Parathyroid adenoma (tissue), 2 donors: ENCODE measurements around the gene NRXN3.

ENCODE experiments used
- H2AFZ ChIP-seq: fragments of 300-600 bp; sonication (generic); one replicate; pipeline ENCODE4 v1.7.0; 2017; ENCODE audit warnings: antibody characterized with exemption, mild to moderate bottlenecking
- H3K27ac ChIP-seq: fragments of 300-600 bp; sonication (generic); one replicate; pipeline ENCODE4 v1.7.0; 2017
- H3K27me3 ChIP-seq: fragments of 300-600 bp; sonication (generic); one replicate; pipeline ENCODE4 v1.7.0; 2017; ENCODE audit warnings: low read length; ENCODE audit not compliant: control insufficient read depth, insufficient read depth
- H3K36me3 ChIP-seq: fragments of 300-600 bp; sonication (generic); one replicate; pipeline ENCODE4 v1.7.0; 2017; ENCODE audit warnings: low read length; ENCODE audit not compliant: control insufficient read depth, insufficient read depth
- H3K4me1 ChIP-seq: fragments of 300-600 bp; sonication (generic); one replicate; pipeline ENCODE4 v1.7.0; 2017; ENCODE audit warnings: control low read depth
- H3K4me2 ChIP-seq: fragments of 300-600 bp; sonication (generic); one replicate; pipeline ENCODE4 v1.7.0; 2017; ENCODE audit warnings: low read length
- H3K4me3 ChIP-seq: fragments of 300-600 bp; sonication (generic); one replicate; pipeline ENCODE4 v1.7.0; 2017; ENCODE audit warnings: low read depth, low read length
- H3K79me2 ChIP-seq: fragments of 300-600 bp; sonication (generic); one replicate; pipeline ENCODE4 v1.7.0; 2017; ENCODE audit warnings: control low read depth
- H3K9ac ChIP-seq: fragments of 300-600 bp; sonication (generic); one replicate; pipeline ENCODE4 v1.7.0; 2017; ENCODE audit warnings: mild to moderate bottlenecking
- H3K9me3 ChIP-seq: fragments of 300-600 bp; sonication (generic); one replicate; pipeline ENCODE4 v1.7.0; 2017; ENCODE audit warnings: low read length; ENCODE audit not compliant: control insufficient read depth
- TF ChIP-seq, protein P1 (sequence below): fragments of 300-600 bp; sonication (generic); IDR thresholded peaks from one replicate; pipeline ENCODE4 v1.7.0; 2017; ENCODE audit warnings: antibody characterized with exemption, mild to moderate bottlenecking
- donor health status: primary hyperparathyroidism.

Gene NRXN3

DNA sequence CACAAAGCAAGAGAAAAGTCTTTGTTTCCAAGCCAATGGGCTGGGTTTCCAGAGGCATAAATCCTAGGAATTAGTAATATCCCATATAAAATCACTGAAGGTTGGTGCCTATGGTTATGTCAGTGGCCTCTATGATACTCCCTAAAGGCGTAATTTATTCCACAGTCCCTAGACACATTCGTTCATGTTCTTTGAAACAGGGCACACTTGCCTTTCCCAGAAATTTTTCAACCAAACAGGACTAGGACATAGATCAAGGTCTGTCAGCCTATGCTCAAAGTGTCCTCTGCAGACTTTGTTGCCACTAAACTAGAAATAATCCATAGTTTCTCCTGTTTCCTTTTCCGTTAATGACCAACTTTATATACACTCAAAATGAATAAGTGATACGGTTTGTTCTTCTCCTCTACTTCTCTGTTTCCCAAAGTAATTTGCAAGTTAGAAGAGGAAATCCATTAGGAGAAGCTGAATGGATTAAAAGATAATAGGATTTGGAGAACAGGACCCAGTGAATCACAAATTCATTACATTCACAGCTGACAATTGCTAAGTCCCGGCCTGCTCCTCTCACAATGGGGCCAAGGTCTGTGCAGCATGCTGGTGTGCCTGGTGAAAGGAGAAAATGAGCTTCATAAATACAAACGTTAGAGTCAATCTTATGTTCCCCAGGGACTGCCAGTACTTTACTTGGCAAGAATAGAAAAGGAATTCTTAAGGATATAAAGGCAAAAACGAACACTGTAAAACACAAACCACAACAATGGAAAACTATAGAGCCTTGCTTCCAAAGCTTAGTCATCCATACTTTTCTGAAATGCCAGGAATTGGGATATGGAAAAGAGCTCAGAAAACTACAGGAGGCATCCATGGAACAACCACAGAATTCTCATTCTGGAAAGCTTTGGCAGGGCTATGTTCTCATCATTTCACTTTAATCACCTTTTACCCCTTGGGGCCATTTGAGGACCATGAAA, 966.2 kb downstream of the NRXN3 start:
- TF ChIP-seq, protein P1, sequence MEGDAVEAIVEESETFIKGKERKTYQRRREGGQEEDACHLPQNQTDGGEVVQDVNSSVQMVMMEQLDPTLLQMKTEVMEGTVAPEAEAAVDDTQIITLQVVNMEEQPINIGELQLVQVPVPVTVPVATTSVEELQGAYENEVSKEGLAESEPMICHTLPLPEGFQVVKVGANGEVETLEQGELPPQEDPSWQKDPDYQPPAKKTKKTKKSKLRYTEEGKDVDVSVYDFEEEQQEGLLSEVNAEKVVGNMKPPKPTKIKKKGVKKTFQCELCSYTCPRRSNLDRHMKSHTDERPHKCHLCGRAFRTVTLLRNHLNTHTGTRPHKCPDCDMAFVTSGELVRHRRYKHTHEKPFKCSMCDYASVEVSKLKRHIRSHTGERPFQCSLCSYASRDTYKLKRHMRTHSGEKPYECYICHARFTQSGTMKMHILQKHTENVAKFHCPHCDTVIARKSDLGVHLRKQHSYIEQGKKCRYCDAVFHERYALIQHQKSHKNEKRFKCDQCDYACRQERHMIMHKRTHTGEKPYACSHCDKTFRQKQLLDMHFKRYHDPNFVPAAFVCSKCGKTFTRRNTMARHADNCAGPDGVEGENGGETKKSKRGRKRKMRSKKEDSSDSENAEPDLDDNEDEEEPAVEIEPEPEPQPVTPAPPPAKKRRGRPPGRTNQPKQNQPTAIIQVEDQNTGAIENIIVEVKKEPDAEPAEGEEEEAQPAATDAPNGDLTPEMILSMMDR = no peak
- no peaks in the 10 kb centered on the region for H3K27me3 ChIP-seq
- H3K9ac ChIP-seq = no peak overlapping the region
- no peak overlapping the region for H3K4me3 ChIP-seq
- H3K79me2 ChIP-seq = no peaks in the 10 kb centered on the region
- peaks cover 7% of the 10 kb centered on the region for H3K4me1 ChIP-seq
- H3K4me2 ChIP-seq = no peak overlapping the region
- H3K36me3 ChIP-seq = no peaks in the 10 kb centered on the region
- H3K27ac ChIP-seq = no peak overlapping the region
- no peaks in the 10 kb centered on the region for H3K9me3 ChIP-seq
- peak overlapping the region; percentile 14 for H2AFZ ChIP-seq

DNA sequence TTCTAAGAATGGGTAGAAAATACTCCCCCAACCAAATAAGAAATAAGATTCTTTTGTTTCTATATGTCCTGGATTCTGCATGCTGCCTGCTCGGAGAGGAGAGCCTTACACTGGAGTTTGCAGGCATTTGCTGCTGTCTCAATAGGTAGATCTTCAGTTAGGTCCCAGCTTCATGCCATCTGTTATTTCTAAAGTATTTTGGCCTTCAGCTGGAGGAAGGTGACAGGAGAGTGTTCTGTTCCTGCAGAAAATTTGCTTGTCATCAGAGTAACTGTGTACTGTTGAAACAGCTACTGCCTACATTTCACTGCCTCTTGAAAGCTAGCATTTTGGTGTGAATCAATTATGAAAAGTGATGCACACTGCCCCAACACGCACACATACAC, 966.9 kb downstream of the NRXN3 start:
- Histone ChIP-seq H3K27ac (no peak overlapping the region), H3K79me2 (no peaks in the 10 kb centered on the region), H3K4me1 (peaks cover 7% of the 10 kb centered on the region)

DNA sequence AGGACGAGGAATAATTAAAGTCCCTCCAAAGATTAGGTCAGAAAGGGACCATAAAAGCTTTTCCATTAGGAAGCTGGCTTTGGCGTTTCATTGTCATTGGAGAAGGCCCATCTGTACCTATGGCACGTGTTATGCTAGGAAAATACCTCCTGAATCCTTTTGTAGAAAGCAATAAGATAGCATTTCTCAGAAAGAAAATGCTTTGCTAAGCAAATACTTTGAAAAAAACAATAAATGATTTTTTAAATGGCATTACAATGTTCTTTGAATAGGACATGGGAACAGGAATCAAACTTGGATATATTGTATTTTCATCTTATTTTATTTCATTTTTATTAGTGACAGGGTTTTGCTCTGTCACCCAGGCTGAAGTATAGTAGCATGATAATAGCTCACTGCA, 967.7 kb downstream of the NRXN3 start:
- no peaks in the 10 kb centered on the region for H3K79me2 ChIP-seq
- TF ChIP-seq, protein P1 = no peak

More for the DNA sequence above, 966.9 kb downstream of the NRXN3 start:
- H3K9ac ChIP-seq = no peak overlapping the region
- no peak overlapping the region for H3K4me3 ChIP-seq
- H3K9me3 ChIP-seq = no peaks in the 10 kb centered on the region
- peak overlapping the region; percentile 14 for H2AFZ ChIP-seq
- H3K4me2 ChIP-seq = no peak overlapping the region
- TF ChIP-seq, protein P1 = no peak
- no peaks in the 10 kb centered on the region for H3K36me3 ChIP-seq
- no peaks in the 10 kb centered on the region for H3K27me3 ChIP-seq

DNA sequence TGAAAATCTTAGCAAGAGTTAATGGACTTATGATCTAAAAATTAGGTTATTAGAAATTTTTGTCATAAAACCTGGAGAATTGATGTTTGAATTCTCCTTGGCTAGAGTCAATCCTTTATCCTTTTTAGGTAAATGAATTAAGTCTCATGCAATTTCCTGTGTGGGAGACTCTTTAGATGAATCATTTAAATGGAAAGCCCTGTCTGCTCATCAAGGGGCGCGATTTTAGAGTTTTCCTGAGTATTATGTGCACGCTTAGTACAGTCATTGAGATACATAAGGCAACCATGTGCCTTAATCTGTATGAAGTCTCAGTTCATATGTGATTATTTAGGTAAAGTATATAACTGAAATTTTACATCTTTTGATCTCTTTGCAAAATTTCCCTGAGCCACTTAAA, 974.7 kb downstream of the NRXN3 start:
- H3K27me3 ChIP-seq = no peaks in the 10 kb centered on the region
- H3K36me3 ChIP-seq = no peaks in the 10 kb centered on the region
- H3K9me3 ChIP-seq = no peaks in the 10 kb centered on the region
- H3K9ac ChIP-seq = no peak overlapping the region
- TF ChIP-seq, protein P1 = no peak
- no peaks in the 10 kb centered on the region for H3K4me1 ChIP-seq
- H3K4me2 ChIP-seq = no peak overlapping the region
- H2AFZ ChIP-seq = no peak overlapping the region
- no peaks in the 10 kb centered on the region for H3K79me2 ChIP-seq
- no peak overlapping the region for H3K4me3 ChIP-seq
- no peak overlapping the region for H3K27ac ChIP-seq

More for the DNA sequence above, 967.7 kb downstream of the NRXN3 start:
- H3K4me2 ChIP-seq = no peak overlapping the region
- H3K9ac ChIP-seq = no peak overlapping the region
- no peaks in the 10 kb centered on the region for H3K36me3 ChIP-seq
- H3K4me1 ChIP-seq = peaks cover 7% of the 10 kb centered on the region
- no peaks in the 10 kb centered on the region for H3K27me3 ChIP-seq
- H3K27ac ChIP-seq = no peak overlapping the region
- H3K4me3 ChIP-seq = no peak overlapping the region
- H2AFZ ChIP-seq = no peak overlapping the region
- H3K9me3 ChIP-seq = no peaks in the 10 kb centered on the region
